Measurements from ENCODE around the gene CPEB1. TPM values are rescaled to one million over a fixed set of nuclear protein-coding genes. Genes with fewer than 3 reads are reported as not detected.

The CPEB1 gene
- total RNA-seq, 4 donors from 2014 or later: 0.15 to 2.9 (median 1.3) TPM

DNA sequence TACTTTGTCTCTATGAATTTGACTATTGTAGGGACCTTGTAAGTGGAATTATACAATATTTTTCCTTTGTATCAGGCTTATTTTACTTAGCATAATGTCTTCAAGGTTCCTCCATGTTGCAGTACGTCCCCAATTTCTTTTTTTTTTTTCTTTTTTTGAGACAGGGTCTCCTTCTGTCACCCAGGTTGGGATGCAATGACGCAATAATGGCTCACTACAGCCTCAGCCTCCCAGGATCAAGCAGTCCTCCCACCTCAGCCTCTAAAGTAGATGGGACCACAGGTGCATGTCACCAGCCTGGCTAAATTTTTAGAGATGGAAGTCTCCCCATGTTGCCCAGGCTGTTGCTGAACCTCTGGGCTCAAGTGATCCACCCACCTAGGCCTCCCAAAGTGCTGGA is 66.5 kb downstream of the CPEB1 start:
- TF ChIP-seq, protein P1, sequence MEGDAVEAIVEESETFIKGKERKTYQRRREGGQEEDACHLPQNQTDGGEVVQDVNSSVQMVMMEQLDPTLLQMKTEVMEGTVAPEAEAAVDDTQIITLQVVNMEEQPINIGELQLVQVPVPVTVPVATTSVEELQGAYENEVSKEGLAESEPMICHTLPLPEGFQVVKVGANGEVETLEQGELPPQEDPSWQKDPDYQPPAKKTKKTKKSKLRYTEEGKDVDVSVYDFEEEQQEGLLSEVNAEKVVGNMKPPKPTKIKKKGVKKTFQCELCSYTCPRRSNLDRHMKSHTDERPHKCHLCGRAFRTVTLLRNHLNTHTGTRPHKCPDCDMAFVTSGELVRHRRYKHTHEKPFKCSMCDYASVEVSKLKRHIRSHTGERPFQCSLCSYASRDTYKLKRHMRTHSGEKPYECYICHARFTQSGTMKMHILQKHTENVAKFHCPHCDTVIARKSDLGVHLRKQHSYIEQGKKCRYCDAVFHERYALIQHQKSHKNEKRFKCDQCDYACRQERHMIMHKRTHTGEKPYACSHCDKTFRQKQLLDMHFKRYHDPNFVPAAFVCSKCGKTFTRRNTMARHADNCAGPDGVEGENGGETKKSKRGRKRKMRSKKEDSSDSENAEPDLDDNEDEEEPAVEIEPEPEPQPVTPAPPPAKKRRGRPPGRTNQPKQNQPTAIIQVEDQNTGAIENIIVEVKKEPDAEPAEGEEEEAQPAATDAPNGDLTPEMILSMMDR (IDR thresholded peaks at IDR 0.05): no peak
- no peak for TF ChIP-seq POLR2A (IDR thresholded peaks at IDR 0.05)
- 79 to 88% methylated on average over 2 of the region's 2 CpGs for WGBS, 2 donors
- H3K4me3 ChIP-seq (ENCODE audit: low read depth, poor library complexity, severe bottlenecking): no peak overlapping the region
- intact Hi-C loops (cut with DNase I; ENCODE audit: low total_unique reads): no loop called here
- no peak for DNase-seq (ENCODE audit: low spot score in 2 of 2)

DNA sequence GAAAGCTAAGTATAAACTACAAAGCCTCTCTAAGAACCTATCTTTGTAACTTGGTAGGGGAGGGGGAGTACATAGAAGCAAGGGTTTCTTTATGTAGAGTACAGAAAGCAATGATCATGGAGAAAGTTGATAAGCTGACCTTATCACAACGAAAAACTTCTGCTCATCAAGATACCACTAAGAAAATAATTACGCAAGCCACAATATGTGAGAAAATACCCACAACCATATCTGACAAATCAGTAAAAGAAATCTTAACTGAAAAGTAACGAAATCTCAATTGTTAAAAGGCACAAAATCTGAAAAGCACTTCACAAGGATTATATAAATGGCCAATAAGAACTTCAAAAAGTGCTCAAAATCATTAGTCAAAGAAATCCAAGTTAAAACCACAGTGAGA is 71.8 kb downstream of the CPEB1 start:
- WGBS, 2 donors: 82 to 90% methylated on average over 3 of the region's 3 CpGs
- H3K4me3 ChIP-seq (ENCODE audit: low read depth, poor library complexity, severe bottlenecking): no peak overlapping the region
- TF ChIP-seq POLR2A (IDR thresholded peaks at IDR 0.05): no peak
- TF ChIP-seq, protein P1 (IDR thresholded peaks at IDR 0.05): no peak
- no peak for DNase-seq (ENCODE audit: low spot score in 2 of 2)
- intact Hi-C loops (cut with DNase I; ENCODE audit: low total_unique reads): no loop called here

DNA sequence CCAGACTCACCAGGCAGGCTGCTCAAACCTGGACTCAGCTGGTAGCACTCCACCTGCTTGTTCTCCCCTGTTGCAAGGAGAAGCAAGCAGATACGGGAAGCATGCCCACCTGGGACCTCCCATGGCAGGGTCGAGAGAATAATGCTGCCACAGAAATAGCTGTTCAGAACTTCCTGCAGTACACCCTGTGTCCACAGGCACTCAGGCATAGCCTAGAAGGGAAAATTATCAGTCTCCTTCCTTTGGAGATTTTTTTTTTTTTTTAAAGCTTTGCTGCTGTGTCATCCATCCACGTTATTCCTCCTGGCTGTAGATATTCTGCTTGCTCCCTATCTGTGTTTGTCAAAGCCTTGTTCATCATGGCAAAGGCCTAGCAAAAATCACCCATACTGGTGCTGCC is 74.2 kb downstream of the CPEB1 start:
- TF ChIP-seq POLR2A (IDR thresholded peaks at IDR 0.05): no peak
- TF ChIP-seq, protein P1 (IDR thresholded peaks at IDR 0.05): no peak
- no peak for DNase-seq (ENCODE audit: low spot score in 2 of 2)
- H3K4me3 ChIP-seq (ENCODE audit: low read depth, poor library complexity, severe bottlenecking): no peak overlapping the region
- intact Hi-C loops (cut with DNase I; ENCODE audit: low total_unique reads): no loop called here
- 68 to 69% methylated on average over 3 of the region's 3 CpGs for WGBS, 2 donors

DNA sequence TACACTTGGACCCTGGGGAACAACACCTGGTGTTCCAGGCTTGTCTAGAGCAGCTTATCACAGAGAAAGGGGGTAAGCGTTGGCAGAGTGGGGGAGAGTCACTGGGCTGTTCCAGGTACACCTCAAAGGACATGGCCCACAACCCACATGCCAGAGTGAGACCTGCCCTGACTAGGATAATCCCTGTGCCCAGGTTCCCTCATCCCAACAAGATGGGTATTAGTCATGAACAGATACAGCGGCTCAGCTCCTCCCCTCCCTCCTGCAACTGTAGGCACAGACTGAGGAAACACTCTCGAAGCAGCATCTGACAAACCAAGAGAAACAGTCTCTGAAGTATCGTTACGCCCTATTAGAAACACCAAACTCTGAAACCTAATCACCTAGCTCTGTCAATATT is 74.9 kb downstream of the CPEB1 start:
- WGBS, 2 donors: 63 to 64% methylated on average over 5 of the region's 5 CpGs
- no peak overlapping the region for H3K4me3 ChIP-seq (ENCODE audit: low read depth, poor library complexity, severe bottlenecking)
- intact Hi-C loops (cut with DNase I; ENCODE audit: low total_unique reads): no loop called here
- DNase-seq (ENCODE audit: low spot score in 2 of 2): no peak
- TF ChIP-seq POLR2A (IDR thresholded peaks at IDR 0.05): no peak
- TF ChIP-seq, protein P1 (IDR thresholded peaks at IDR 0.05): no peak

DNA sequence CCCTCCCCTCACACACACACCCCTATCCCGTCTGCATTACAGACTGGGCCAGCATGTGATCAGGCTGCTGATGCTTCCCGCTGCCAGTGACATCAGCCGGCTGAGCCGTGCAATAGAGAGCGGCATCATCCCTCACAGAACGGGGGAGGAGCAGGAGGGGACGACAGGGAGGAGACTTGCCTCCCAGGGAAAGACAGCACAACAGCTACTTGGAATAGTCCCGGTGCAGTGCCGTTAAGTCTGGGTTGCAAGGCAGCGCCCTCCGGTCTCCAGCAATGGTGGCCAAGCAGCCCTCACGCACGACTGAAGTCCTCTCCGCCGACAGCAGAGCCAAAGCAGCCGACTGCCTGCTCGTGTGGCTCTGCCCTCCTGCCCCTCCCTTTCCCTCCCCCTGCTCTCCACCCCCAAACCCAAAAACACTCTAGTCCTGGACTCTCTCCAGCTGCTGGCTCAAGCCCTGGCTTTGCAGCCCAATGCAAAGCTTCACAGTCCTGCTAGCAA is 75.4 kb downstream of the CPEB1 start:
- H3K4me3 ChIP-seq (ENCODE audit: low read depth, poor library complexity, severe bottlenecking): no peak overlapping the region
- peak; percentile 51 to 93 for DNase-seq (ENCODE audit: low spot score in 2 of 2)
- intact Hi-C loops (cut with DNase I; ENCODE audit: low total_unique reads): no loop called here
- 1 to 2% methylated on average over 10 to 17 of the region's 17 CpGs for WGBS, 2 donors
- TF ChIP-seq POLR2A (IDR thresholded peaks at IDR 0.05): no peak
- TF ChIP-seq, protein P1 (IDR thresholded peaks at IDR 0.05): no peak

All from lower leg skin (tissue), 4 donors.